SU-DHL-6 (cell line): Measurements from ENCODE around the gene CNPY1.

Source experiments
- EZH2phosphoT487 ChIP-seq: fragments of 200-600 bp; sonication (generic), shearing (Covaris generic); conservative IDR thresholded peaks from 2 replicates; pipeline ENCODE4 v1.6.1; 2018; ENCODE audit warnings: mild to moderate bottlenecking, antibody characterized with exemption, low read length, moderate library complexity, mixed read lengths
- TF ChIP-seq, protein P1 (sequence below): fragments of 200-600 bp; sonication (generic); IDR thresholded peaks from one replicate; pipeline ENCODE4 v1.5.1; 2017; ENCODE audit warnings: antibody characterized with exemption, mild to moderate bottlenecking, low read length, moderate library complexity; ENCODE audit not compliant: insufficient read depth, poor library complexity, severe bottlenecking

DNA sequence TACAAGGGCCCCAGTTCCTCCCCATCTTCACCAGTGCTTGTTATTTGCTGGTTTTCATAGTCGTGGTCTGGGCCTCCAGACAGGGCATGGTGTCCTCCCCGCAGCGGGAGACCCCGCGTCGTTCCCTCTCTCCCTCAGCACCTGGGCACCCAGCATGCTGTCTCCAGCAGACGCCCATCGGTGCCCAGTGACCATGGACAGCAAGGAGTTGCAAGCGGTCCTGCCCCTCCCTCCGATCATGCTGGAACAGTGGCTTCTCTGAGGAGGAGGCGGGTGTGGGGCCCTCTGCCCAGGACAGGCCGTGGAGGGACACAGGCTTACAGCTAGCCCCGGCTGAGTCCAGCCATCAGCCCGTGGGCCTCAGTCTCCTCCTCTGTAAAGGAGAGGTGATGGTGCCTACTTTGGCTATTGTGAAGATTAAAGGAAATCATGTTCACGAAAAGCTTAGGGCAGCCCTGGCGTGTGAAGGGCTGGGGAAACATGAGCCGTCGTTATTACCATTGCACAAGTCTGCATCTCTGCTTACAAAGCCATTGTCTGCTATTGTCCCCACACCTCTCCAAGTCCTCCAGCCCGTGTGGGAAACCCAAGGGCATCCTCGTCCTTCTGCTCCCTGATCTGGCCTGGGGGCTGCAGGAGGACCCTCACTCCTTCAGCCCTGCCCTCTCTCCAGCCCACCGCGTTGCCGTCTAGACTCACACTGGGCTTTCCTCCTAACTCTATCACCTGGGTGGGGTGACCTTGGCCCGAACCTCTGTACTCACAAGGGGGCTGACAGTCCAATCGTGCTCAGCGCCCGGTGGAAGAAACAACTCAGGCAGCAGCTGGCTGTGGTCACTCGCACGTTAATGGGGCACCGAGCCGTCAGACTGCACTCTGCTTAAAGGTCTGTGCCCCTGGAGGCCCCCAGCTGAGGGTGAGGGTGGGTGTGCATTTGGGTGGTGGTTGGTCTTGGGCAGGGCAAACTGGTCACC is 58.6 kb downstream of the CNPY1 start:
- TF ChIP-seq, protein P1, sequence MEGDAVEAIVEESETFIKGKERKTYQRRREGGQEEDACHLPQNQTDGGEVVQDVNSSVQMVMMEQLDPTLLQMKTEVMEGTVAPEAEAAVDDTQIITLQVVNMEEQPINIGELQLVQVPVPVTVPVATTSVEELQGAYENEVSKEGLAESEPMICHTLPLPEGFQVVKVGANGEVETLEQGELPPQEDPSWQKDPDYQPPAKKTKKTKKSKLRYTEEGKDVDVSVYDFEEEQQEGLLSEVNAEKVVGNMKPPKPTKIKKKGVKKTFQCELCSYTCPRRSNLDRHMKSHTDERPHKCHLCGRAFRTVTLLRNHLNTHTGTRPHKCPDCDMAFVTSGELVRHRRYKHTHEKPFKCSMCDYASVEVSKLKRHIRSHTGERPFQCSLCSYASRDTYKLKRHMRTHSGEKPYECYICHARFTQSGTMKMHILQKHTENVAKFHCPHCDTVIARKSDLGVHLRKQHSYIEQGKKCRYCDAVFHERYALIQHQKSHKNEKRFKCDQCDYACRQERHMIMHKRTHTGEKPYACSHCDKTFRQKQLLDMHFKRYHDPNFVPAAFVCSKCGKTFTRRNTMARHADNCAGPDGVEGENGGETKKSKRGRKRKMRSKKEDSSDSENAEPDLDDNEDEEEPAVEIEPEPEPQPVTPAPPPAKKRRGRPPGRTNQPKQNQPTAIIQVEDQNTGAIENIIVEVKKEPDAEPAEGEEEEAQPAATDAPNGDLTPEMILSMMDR: no peak
- no peak for TF ChIP-seq EZH2phosphoT487
